HG03469 (cell line): ENCODE data around the gene TYW1B.
"Not testable (repeated sequence)": the region's sequence is repeated elsewhere in the genome, so short reads cannot be mapped to it uniquely, and the experiment has no call there.

Source experiments
- ATAC-seq: cut with Tn5 transposase; IDR thresholded peaks from one replicate; pipeline ENCODE4 v1.9.1; 2021; ENCODE audit warnings: mild to moderate bottlenecking, moderate library complexity, moderate number of reproducible peaks; ENCODE audit not compliant: unreplicated experiment

Gene TYW1B

GRCh38 chr7:72766994-72767393, 61.0 kb downstream of the TYW1B start:
- ATAC-seq = not testable (repeated sequence)

DNA sequence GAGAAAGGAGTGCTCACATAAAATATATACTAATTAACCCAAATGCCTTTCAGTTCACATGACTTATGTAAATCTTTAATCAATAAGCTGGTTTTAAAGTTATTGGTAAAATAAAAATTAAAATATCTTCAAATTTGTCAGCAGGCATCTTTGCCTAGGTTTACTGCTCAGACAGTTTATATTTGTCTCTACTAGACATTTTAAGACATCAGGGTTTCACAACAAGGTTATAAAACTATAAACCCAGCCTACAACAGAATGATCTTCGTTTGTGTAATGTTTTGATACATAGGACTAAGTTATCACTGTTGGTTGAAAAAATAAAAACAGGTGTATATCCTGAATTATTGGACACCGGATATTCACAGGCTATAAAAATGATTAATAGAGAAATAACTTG, 67.4 kb downstream of the TYW1B start:
- no peak for ATAC-seq

DNA sequence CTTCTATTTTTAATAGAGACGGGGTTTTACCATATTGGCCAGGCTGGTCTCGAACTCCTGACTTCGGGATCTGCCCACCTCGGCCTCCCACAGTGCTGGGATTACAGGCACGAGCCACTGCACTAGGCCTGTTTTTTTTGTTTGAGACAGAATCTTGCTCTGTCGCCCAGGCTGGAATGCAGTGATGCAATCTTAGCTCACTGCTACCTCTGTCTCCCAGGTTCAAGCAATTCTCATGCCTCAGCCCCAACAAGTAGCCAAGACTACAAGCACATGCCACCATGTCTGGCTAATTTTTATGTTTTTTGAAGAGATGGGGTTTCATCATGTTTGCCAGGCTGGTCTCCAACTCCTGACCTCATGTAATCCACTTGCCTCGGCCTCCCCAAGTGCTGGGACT, 73.7 kb downstream of the TYW1B start:
- no peak for ATAC-seq

DNA sequence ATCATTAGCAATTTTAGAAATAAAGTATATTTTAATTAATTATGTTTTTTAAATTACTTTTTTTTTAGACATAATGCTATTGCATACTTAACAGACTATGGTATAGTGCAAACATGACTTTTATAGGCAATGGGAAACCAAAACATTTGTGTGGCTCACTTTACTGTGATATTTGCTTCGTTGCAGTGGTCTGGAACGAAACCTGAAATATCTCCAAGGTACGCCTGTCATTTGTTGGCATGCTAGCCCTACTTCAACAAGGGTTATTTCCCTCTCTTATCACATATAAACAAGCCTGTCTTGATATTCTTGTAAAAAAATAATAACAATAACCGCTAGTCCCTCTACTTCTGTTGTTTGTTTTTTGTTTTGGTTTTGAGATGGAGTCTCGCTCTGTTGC, 74.2 kb downstream of the TYW1B start:
- ATAC-seq = no peak

DNA sequence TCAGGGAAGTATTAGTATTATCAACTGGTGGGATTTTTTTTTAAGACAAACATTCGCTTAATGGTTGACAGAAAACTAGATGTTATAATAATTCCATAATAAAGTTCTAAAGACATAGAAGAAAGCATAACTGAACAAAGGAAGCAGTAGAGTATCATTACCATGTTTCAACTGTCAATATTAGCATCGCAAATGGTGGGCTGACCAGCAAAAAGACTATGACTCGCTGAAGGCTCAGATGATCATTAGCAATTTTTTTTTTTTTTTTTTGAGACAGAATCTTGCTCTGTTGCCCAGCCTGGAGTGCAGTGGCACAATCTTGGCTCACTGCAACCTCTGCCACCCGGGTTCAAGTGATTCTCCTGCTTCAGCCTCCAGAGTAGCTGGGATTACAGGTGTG, 74.8 kb downstream of the TYW1B start:
- not testable (repeated sequence) for ATAC-seq

DNA sequence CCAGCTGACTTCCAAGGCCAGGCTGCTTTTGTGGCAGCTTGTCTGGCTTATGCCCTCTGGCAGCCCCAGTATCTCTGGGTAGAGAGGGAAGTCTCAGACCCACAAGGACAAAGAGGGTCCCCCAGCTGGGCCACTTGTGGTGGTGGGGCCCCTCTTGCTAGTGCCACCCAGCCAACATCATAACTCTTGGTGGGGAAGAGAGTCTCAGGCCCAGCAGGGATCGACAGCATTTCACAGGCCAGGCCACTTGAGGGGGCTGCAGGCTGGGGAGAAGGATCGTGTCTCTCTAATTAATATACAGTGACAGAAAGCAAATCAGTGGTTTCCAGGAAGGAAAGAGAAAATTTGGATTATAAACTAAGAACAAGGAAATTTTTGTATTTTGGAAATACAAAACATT, 76.0 kb downstream of the TYW1B start:
- ATAC-seq = no peak

DNA sequence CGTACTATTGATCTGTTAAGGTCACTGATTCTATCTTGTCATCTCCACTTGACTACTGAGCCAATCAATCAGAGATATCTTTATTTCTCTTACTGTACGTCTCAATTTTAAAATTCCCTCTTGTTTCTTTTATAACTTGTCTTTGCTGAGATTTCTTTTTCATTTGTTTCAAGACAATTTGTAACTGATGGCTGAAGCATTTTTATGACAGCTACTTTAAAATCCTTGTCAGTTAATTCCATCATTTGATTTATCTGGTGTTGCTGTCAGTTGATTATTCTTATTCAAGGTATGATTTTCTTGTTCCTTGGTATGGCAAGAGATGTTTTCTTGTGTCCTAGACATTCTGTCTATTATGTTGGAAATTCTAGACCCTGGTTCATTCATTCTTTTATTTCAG, 76.6 kb downstream of the TYW1B start:
- ATAC-seq = no peak

- not testable (repeated sequence) for ATAC-seq
Measured at GRCh38 chr7:72748649-72749048, 79.4 kb downstream of the TYW1B start.

GRCh38 chr7:72744244-72744926, 83.6 kb downstream of the TYW1B start:
- ATAC-seq = not testable (repeated sequence)

GRCh38 chr7:72743801-72744200, 84.2 kb downstream of the TYW1B start:
- ATAC-seq = not testable (repeated sequence)

GRCh38 chr7:72739716-72740115, 88.3 kb downstream of the TYW1B start:
- not testable (repeated sequence) for ATAC-seq

DNA sequence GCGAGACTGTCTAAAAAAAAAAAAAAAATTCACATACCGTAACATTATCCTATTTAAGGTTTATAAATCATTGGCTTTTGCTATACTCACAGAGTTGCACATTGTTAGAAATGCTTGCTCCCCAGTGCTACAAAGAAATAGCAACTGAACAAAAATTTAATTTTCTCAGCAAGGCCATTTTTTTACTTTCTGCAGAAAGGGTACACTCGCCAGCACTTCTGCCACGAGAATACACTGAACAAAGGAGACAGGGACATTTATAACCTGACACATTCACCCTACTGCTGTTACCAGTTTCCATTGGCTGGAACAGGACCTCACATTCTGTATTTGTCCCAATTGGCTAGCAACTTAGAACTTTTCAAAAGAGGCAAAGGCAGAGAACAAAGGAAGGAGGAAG, 92.1 kb downstream of the TYW1B start:
- not testable (repeated sequence) for ATAC-seq

DNA sequence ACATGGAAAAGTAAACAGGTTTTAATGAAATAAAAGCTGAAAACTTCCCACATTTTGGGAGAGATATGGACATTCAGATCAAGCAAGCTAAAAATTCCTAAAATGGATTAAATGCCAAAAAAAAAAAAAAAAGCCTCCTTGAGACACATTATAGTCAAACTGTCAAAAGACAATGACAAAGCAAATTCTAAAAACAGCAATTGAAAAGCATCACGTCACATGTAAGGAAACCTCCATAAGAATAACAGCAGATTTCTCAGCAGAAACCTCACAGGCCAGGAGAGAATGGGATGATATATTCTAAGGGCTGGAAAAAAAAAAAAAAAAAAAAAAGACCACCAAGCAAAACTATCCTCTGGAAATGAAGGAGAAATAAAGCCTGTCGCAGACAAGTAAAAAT, 97.2 kb downstream of the TYW1B start:
- ATAC-seq = not testable (repeated sequence)

DNA sequence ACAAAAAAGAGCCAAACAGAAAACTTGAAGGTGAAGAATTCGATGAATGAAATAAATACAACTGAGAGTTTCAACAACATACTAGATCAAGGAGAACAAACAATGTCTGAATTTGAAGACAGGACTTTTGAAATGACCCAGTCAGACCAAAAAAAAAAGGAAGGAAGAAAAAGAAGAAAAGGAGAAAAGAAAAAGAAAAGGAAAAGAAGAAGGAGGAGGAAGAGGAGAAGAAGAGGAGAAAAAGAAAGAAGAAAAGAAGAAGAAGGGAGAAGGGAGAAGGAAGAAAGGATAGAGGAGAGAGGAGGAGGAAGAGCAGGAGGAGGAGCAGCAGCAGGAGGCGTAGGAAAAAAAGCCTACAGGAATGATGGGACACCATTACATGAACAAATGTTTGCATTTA, 97.6 kb downstream of the TYW1B start:
- not testable (repeated sequence) for ATAC-seq

DNA sequence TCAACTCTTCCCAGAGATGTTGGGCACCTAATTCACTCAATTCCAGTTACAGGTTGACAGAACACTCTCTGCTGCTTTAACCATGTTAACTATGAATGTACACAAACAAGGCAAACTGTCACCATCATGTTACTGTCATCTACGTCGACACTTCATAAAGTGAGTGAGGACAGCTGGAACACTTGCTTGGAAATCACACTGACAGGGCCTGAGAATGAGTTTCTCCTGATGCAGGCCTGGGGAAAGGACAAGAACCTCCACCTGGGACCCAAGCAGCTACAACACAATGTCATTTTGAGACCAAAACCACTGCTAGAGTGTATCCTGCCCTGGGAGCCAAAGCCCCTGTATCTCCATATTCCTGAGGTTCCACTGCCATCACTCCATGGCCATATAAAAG, 98.9 kb downstream of the TYW1B start:
- ATAC-seq = not testable (repeated sequence)

GRCh38 chr7:72722694-72723093, 105.3 kb downstream of the TYW1B start:
- ATAC-seq = not testable (repeated sequence)

DNA sequence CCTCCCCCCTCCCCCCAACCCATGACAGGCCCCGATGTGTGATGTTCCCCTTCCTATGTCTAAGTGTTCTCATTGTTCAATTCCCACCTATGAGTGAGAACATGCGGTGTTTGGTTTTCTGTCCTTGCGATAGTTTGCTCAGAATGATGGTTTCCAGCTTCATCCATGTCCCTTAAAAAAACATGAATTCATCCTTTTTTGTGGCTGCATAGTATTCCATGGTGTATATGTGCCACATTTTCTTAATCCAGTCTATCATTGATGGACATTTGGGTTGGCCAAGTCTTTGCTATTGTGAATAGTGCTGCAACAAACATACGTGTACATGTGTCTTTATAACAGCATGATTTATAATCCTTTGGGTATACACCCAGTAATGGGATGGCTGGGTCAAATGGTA, 107.1 kb downstream of the TYW1B start:
- ATAC-seq = not testable (repeated sequence)

- ATAC-seq = not testable (repeated sequence)
Measured at GRCh38 chr7:72717252-72717774, 110.7 kb downstream of the TYW1B start.

GRCh38 chr7:72711927-72712326, 116.1 kb downstream of the TYW1B start:
- not testable (repeated sequence) for ATAC-seq

- no peak for ATAC-seq
Measured at GRCh38 chr7:72710983-72711382, 117.0 kb downstream of the TYW1B start.

GRCh38 chr7:72709909-72710308, 118.1 kb downstream of the TYW1B start:
- no peak for ATAC-seq

GRCh38 chr7:72708371-72709050, 119.5 kb downstream of the TYW1B start:
- not testable (repeated sequence) for ATAC-seq
